Neuronal stem cell (in vitro differentiated cells): Measurements from ENCODE around the gene NOL12.
A peak's percentile ranks its signal among the peaks of the same experiment; 100 is the strongest.

Experiments used
- DNase-seq: peaks from one replicate; pipeline ENCODE4 v3.0.0-alpha.2; 2013; ENCODE audit warnings: low spot score
- H2AFZ ChIP-seq: one replicate; pipeline ENCODE4 v1.6.1; 2013; ENCODE audit warnings: mild to moderate bottlenecking, low read length, inconsistent platforms
- H2AK5ac ChIP-seq: 2 replicates; pipeline ENCODE4 v1.6.1; 2013; ENCODE audit warnings: low read depth, mild to moderate bottlenecking, inconsistent platforms, low read length, moderate library complexity, mixed read lengths
- H2BK120ac ChIP-seq: 2 replicates; pipeline ENCODE4 v1.6.1; 2013; ENCODE audit warnings: low read depth, mild to moderate bottlenecking, inconsistent platforms, low read length, moderate library complexity, mixed read lengths
- H2BK12ac ChIP-seq: one replicate; pipeline ENCODE4 v1.6.1; 2013; ENCODE audit warnings: low read length, inconsistent platforms
- H2BK15ac ChIP-seq: 2 replicates; pipeline ENCODE4 v1.6.1; 2013; ENCODE audit warnings: mild to moderate bottlenecking, low read length, inconsistent platforms, mixed read lengths
- H2BK5ac ChIP-seq: one replicate; pipeline ENCODE4 v1.6.1; 2013; ENCODE audit warnings: inconsistent platforms, mild to moderate bottlenecking, low read length, moderate library complexity
- H3K14ac ChIP-seq: one replicate; pipeline ENCODE4 v1.6.1; 2013; ENCODE audit warnings: low read length, inconsistent platforms
- H3K18ac ChIP-seq: 2 replicates; pipeline ENCODE4 v1.6.1; 2013; ENCODE audit warnings: low read length, inconsistent platforms
- H3K23ac ChIP-seq: 2 replicates; pipeline ENCODE4 v1.6.1; 2013; ENCODE audit warnings: low read depth, mild to moderate bottlenecking, mixed read lengths, low read length, inconsistent platforms; ENCODE audit not compliant: poor library complexity
- H3K27ac ChIP-seq: replicated peaks from 3 replicates; pipeline ENCODE4 v1.5.1; 2013; ENCODE audit warnings: low read length, inconsistent platforms
- H3K27me3 ChIP-seq, 3 experiments: 2 replicates each; pipeline ENCODE4 v1.6.1; 2013; ENCODE audit warnings: low read length in 3 of 3, mild to moderate bottlenecking in 2 of 3, inconsistent platforms in 1 of 3, low read depth in 1 of 3, mixed read lengths in 1 of 3, moderate library complexity in 1 of 3; ENCODE audit not compliant: control insufficient read depth in 3 of 3, insufficient read depth in 3 of 3
- H3K36me3 ChIP-seq, 2 donors: replicated peaks in 1 of 2; 2 replicates each; pipeline ENCODE4 v1.6.1; 2013; ENCODE audit warnings: low read length in 2 of 2; ENCODE audit not compliant: control insufficient read depth in 2 of 2, insufficient read depth in 2 of 2
- H3K4ac ChIP-seq: 2 replicates; pipeline ENCODE4 v1.6.1; 2013; ENCODE audit warnings: inconsistent platforms, mild to moderate bottlenecking, low read length, moderate library complexity
- H3K4me1 ChIP-seq, 2 donors: 1 replicate in 1 of 2; 2 replicates in 1 of 2; pipeline ENCODE4 v1.6.1; 2013; ENCODE audit warnings: low read length in 2 of 2, low read depth in 1 of 2; ENCODE audit not compliant: control insufficient read depth in 2 of 2, insufficient read depth in 1 of 2
- H3K4me2 ChIP-seq: one replicate; pipeline ENCODE4 v1.6.1; 2013; ENCODE audit warnings: mild to moderate bottlenecking, low read length, inconsistent platforms; ENCODE audit not compliant: insufficient read depth, poor library complexity, severe bottlenecking
- H3K4me3 ChIP-seq, 2 donors: 2 replicates each; pipeline ENCODE4 v1.5.1; 2013; ENCODE audit warnings: low read length in 2 of 2, mild to moderate bottlenecking in 2 of 2, inconsistent platforms in 1 of 2, moderate library complexity in 1 of 2
- H3K79me1 ChIP-seq: one replicate; pipeline ENCODE4 v1.6.1; 2013; ENCODE audit warnings: low read depth, mild to moderate bottlenecking, inconsistent platforms, low read length, moderate library complexity
- H3K9ac ChIP-seq: one replicate; pipeline ENCODE4 v1.6.1; 2013; ENCODE audit warnings: mild to moderate bottlenecking, low read depth, low read length, inconsistent platforms; ENCODE audit not compliant: poor library complexity
- H3K9me3 ChIP-seq, 2 donors: replicated peaks in 1 of 2; 2 replicates each; pipeline versions ENCODE3 to v1.6.1; 2013; ENCODE audit warnings: low read length in 2 of 2, mild to moderate bottlenecking in 2 of 2, inconsistent platforms in 1 of 2, low read depth in 1 of 2, mixed read lengths in 1 of 2, moderate library complexity in 1 of 2; ENCODE audit not compliant: control insufficient read depth in 2 of 2, insufficient read depth in 1 of 2
- H4K8ac ChIP-seq: one replicate; pipeline ENCODE4 v1.6.1; 2013; ENCODE audit warnings: low read depth, mild to moderate bottlenecking, inconsistent platforms, low read length, moderate library complexity
- H4K91ac ChIP-seq: one replicate; pipeline ENCODE4 v1.6.1; 2013; ENCODE audit warnings: low read length, low read depth, mild to moderate bottlenecking, inconsistent platforms; ENCODE audit not compliant: poor library complexity
- WGBS, 2 donors: extraction: QIAGEN DNeasy Blood & Tissue Kit; methylation state at CpG; one replicate each; pipeline ENCODE4 v1.1.7; 2013; ENCODE audit warnings: missing lambda C conversion rate in 2 of 2, mixed read lengths in 1 of 2; ENCODE audit not compliant: insufficient read length in 2 of 2, insufficient replicate concordance in 1 of 2; ENCODE audit errors: extremely low coverage in 2 of 2; 5-methylcytosine and 5-hydroxymethylcytosine counted together

The NOL12 gene

GRCh38 chr22:37725551-37726240 lies 39.6 kb downstream of the NOL12 start:
- no CpG with 5 or more reads among the region's 25 CpGs for WGBS, 2 donors
- Histone ChIP-seq H3K36me3 (peaks cover 0 to 31% of the 10 kb centered on the region in 2 donors), H3K9ac (no peak overlapping the region), H3K4me3 (no peak overlapping the region), H3K23ac (peak overlapping the region; percentile 5), H3K27ac (no peak overlapping the region), H2AFZ (no peak overlapping the region), H3K79me1 (no peaks in the 10 kb centered on the region), H2BK120ac (no peak overlapping the region), H3K9me3 (no peaks in the 10 kb centered on the region), H4K91ac (no peak overlapping the region), H3K27me3 (no peaks in the 10 kb centered on the region), H2BK12ac (no peak overlapping the region), H4K8ac (no peak overlapping the region), H2AK5ac (peak overlapping the region; percentile 28), H3K4me2 (no peak overlapping the region), H2BK15ac (no peak overlapping the region), H3K4me1 (peaks cover 0 to 3% of the 10 kb centered on the region in 2 donors), H3K14ac (peak overlapping the region; percentile 38), H3K4ac (no peak overlapping the region), H3K18ac (no peak overlapping the region), H2BK5ac (peak overlapping the region; percentile 75)
- DNase-seq, result no peak

- Histone ChIP-seq H2BK5ac (no peak overlapping the region), H3K9me3 (no peaks in the 10 kb centered on the region), H2BK12ac (no peak overlapping the region), H2AFZ (no peak overlapping the region), H3K4me2 (no peak overlapping the region), H3K4me3 (no peak overlapping the region), H3K23ac (no peak overlapping the region), H3K79me1 (no peaks in the 10 kb centered on the region), H4K91ac (no peak overlapping the region), H3K36me3 (peaks cover 0 to 31% of the 10 kb centered on the region in 2 donors), H2AK5ac (peak overlapping the region; percentile 63), H2BK120ac (no peak overlapping the region), H3K4me1 (peaks cover 0 to 3% of the 10 kb centered on the region in 2 donors), H3K14ac (no peak overlapping the region), H4K8ac (no peak overlapping the region), H3K27me3 (no peaks in the 10 kb centered on the region), H3K4ac (no peak overlapping the region), H2BK15ac (no peak overlapping the region), H3K18ac (no peak overlapping the region), H3K9ac (no peak overlapping the region), H3K27ac (no peak overlapping the region)
- WGBS, 2 donors, result no CpG with 5 or more reads among the region's 20 CpGs
- no peak for DNase-seq
These were observed 40.2 kb downstream of the NOL12 start for GRCh38 chr22:37726241-37726887.

DNA sequence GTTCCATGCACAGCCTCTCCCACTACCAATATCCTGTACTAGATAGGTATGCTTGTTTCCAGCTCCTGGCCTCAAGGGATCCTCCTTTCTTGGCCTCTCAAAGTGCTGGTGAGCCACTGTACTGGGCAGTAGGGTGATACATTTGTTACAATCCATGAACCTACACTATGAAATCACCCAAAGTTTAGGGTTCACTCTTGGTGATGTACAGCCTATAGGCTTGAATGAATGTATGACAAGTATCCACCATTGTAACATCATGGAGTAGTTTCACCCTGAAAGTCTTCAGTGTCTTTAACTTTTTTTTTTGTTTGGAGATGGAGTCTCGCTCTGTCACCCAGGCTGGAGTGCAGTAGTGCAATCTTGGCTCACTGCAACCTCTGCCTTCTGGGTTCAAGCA lies 42.5 kb downstream of the NOL12 start:
- H3K9me3 ChIP-seq, result no peaks in the 10 kb centered on the region
- H3K4ac ChIP-seq, result no peak overlapping the region
- no peak overlapping the region for H3K23ac ChIP-seq
- no peak for DNase-seq
- H3K14ac ChIP-seq, result no peak overlapping the region
- peaks cover 0 to 3% of the 10 kb centered on the region in 2 donors for H3K4me1 ChIP-seq
- H4K8ac ChIP-seq, result no peak overlapping the region
- H3K27ac ChIP-seq, result no peak overlapping the region
- H2BK15ac ChIP-seq, result no peak overlapping the region
- no peak overlapping the region for H2BK12ac ChIP-seq
- H2AK5ac ChIP-seq, result no peak overlapping the region
- WGBS, 2 donors, result no CpG with 5 or more reads among the region's 1 CpG
- H3K18ac ChIP-seq, result no peak overlapping the region
- H4K91ac ChIP-seq, result no peak overlapping the region
- H3K79me1 ChIP-seq, result no peaks in the 10 kb centered on the region
- H2AFZ ChIP-seq, result no peak overlapping the region
- no peak overlapping the region for H2BK5ac ChIP-seq
- H3K27me3 ChIP-seq, result no peaks in the 10 kb centered on the region
- H3K36me3 ChIP-seq, result peaks cover 0 to 17% of the 10 kb centered on the region in 2 donors
- H3K9ac ChIP-seq, result no peak overlapping the region
- no peak overlapping the region for H3K4me2 ChIP-seq
- H3K4me3 ChIP-seq, result no peak overlapping the region
- H2BK120ac ChIP-seq, result no peak overlapping the region

GRCh38 chr22:37731804-37732471 lies 45.8 kb downstream of the NOL12 start:
- H2BK120ac ChIP-seq, result no peak overlapping the region
- H4K91ac ChIP-seq, result no peak overlapping the region
- no peak overlapping the region for H3K27ac ChIP-seq
- H3K9ac ChIP-seq, result no peak overlapping the region
- WGBS, 2 donors, result no CpG with 5 or more reads among the region's 13 CpGs
- H3K4me2 ChIP-seq, result no peak overlapping the region
- no peak overlapping the region for H3K4me3 ChIP-seq
- no peak overlapping the region for H3K18ac ChIP-seq
- H3K36me3 ChIP-seq, result peaks cover 0 to 4% of the 10 kb centered on the region in 2 donors
- no peaks in the 10 kb centered on the region for H3K9me3 ChIP-seq
- H2BK5ac ChIP-seq, result no peak overlapping the region
- H3K23ac ChIP-seq, result no peak overlapping the region
- H3K4me1 ChIP-seq, result peaks cover 3 to 6% of the 10 kb centered on the region in 2 donors
- H2AFZ ChIP-seq, result no peak overlapping the region
- H3K14ac ChIP-seq, result no peak overlapping the region
- no peak overlapping the region for H3K4ac ChIP-seq
- no peaks in the 10 kb centered on the region for H3K27me3 ChIP-seq
- no peak overlapping the region for H4K8ac ChIP-seq
- no peak overlapping the region for H2BK15ac ChIP-seq
- H3K79me1 ChIP-seq, result no peaks in the 10 kb centered on the region
- no peak for DNase-seq
- no peak overlapping the region for H2BK12ac ChIP-seq
- no peak overlapping the region for H2AK5ac ChIP-seq
